Measurements from ENCODE around the gene TTLL6.

DNA sequence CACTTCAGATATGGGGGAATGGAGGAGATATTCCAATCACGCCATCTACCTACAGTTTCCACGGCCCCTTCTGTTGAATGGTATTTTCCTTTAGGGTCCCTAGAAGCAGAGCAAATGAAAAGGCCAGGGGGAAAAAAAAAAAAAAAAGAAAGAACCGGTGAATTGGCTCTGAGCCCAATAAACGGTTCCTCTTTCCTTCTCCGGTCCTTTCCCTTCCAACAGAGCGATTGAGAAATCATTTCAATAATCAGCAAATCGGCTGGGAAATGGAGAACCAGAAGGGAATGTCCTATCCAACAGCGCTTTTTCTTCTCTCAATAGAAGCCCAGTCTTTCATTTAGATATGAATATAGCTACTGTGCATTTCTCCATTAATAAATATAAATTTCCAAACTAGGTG lies 61.7 kb downstream of the TTLL6 start:
- TF ChIP-seq, protein P1, sequence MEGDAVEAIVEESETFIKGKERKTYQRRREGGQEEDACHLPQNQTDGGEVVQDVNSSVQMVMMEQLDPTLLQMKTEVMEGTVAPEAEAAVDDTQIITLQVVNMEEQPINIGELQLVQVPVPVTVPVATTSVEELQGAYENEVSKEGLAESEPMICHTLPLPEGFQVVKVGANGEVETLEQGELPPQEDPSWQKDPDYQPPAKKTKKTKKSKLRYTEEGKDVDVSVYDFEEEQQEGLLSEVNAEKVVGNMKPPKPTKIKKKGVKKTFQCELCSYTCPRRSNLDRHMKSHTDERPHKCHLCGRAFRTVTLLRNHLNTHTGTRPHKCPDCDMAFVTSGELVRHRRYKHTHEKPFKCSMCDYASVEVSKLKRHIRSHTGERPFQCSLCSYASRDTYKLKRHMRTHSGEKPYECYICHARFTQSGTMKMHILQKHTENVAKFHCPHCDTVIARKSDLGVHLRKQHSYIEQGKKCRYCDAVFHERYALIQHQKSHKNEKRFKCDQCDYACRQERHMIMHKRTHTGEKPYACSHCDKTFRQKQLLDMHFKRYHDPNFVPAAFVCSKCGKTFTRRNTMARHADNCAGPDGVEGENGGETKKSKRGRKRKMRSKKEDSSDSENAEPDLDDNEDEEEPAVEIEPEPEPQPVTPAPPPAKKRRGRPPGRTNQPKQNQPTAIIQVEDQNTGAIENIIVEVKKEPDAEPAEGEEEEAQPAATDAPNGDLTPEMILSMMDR (IDR thresholded peaks at IDR 0.05; ENCODE audit: low read depth, low read length), result no peak
- TF ChIP-seq EZH2phosphoT487 (IDR thresholded peaks at IDR 0.05; ENCODE audit: low read depth), result no peak

Data from OCI-LY3 (cell line).